Measurements from ENCODE around the gene ACADVL.
"Not testable (repeated sequence)": the region's sequence is repeated elsewhere in the genome, so short reads cannot be mapped to it uniquely, and the experiment has no call there.

Gene ACADVL

GRCh38 chr17:7219812-7220592, at the start of gene ACADVL, which contains the start of gene DLG4:
TSS of gene ACADVL (plus strand) at chr17:7219938. CDS start at chr17:7219985, 47 bp downstream.
TSS of gene DLG4 (minus strand) at chr17:7219836.
- peak; percentile 81 for DNase-seq

- not testable (repeated sequence) for DNase-seq
Measured at GRCh38 chr17:7172522-7173191, 47.1 kb upstream of the ACADVL start.

- DNase-seq = no peak
Measured at GRCh38 chr17:7173687-7174602, 45.8 kb upstream of the ACADVL start.

GRCh38 chr17:7174603-7175326, 45.0 kb upstream of the ACADVL start:
- no peak for DNase-seq

GRCh38 chr17:7175330-7175733, 44.4 kb upstream of the ACADVL start:
- no peak for DNase-seq

- DNase-seq = no peak
Measured at GRCh38 chr17:7176107-7176840, 43.5 kb upstream of the ACADVL start.

- DNase-seq = no peak
Measured at GRCh38 chr17:7176841-7177190, 42.9 kb upstream of the ACADVL start.

GRCh38 chr17:7177191-7177953, 42.4 kb upstream of the ACADVL start:
- peak; percentile 69 for DNase-seq

- DNase-seq = no peak
Measured at GRCh38 chr17:7177954-7178477, 41.7 kb upstream of the ACADVL start.

GRCh38 chr17:7178973-7179316, 40.8 kb upstream of the ACADVL start:
- DNase-seq = no peak

- no peak for DNase-seq
Measured at GRCh38 chr17:7179317-7180254, 40.2 kb upstream of the ACADVL start, which contains the start of gene ASGR1. TSS of gene ASGR1 (minus strand) at chr17:7179370. CDS start at chr17:7178563, 807 bp downstream.

GRCh38 chr17:7182101-7182500, 37.6 kb upstream of the ACADVL start:
- not testable (repeated sequence) for DNase-seq

GRCh38 chr17:7183433-7184090, 36.2 kb upstream of the ACADVL start:
- DNase-seq = no peak

GRCh38 chr17:7184091-7184488, 35.6 kb upstream of the ACADVL start:
- DNase-seq = no peak

GRCh38 chr17:7184647-7185046, 35.1 kb upstream of the ACADVL start:
- no peak for DNase-seq

GRCh38 chr17:7186241-7186640, 33.5 kb upstream of the ACADVL start:
- DNase-seq = no peak

- DNase-seq = no peak
Measured at GRCh38 chr17:7190276-7190917, 29.3 kb upstream of the ACADVL start.

GRCh38 chr17:7191069-7191468, 28.7 kb upstream of the ACADVL start:
- no peak for DNase-seq

Data from 8988T (cell line).